GM19452 (cell line): ENCODE measurements around the gene CD74.

Experiments
- ATAC-seq: cut with Tn5 transposase; IDR thresholded peaks from one replicate; pipeline ENCODE4 v1.9.1; 2021; ENCODE audit not compliant: unreplicated experiment

The CD74 gene

DNA sequence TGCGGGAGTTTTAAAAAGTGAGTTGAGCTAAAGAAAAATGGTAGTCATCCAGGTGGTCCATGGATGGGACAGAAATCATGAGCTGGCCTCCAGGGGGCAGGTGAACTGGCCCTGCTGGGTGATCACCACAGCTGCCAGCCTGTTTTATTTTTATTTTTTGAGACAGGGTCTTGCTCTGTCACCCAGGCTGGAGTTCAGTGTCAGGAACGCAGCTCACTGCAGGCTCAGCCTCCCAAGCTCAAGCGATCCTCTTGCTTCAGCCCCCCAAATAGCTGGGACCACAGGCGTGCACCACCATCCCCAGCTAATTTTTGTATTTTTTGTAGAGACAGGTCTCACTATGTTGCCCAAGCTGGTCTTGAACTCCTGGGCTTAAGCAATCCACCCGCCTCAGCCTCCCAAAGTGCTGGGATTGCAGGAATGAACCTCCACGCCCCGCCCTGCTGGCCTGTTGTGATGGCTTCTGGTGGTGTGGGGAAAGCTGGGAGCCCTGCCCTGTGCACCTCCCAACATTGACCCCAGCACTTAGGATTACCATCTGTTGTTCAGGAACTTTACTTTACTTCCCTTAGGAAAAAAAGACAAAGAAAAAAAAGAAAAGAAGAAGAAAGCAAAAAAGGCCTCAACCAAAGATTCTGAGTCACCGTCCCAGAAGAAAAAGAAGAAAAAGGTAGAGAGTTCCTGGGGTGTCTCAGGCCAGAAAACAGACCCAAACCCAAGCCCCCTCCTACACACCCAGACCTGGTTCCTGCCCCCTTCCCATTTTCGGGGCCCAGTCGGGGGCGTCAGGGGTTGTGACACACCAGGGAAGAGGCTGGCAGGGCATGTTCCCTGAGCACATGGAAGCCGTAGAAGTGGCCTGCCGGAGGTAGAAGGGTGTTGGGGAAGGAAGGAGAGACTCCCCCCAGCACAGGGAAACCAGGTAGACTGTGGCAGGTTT lies 14.7 kb downstream of the CD74 start:
- ATAC-seq, result no peak

DNA sequence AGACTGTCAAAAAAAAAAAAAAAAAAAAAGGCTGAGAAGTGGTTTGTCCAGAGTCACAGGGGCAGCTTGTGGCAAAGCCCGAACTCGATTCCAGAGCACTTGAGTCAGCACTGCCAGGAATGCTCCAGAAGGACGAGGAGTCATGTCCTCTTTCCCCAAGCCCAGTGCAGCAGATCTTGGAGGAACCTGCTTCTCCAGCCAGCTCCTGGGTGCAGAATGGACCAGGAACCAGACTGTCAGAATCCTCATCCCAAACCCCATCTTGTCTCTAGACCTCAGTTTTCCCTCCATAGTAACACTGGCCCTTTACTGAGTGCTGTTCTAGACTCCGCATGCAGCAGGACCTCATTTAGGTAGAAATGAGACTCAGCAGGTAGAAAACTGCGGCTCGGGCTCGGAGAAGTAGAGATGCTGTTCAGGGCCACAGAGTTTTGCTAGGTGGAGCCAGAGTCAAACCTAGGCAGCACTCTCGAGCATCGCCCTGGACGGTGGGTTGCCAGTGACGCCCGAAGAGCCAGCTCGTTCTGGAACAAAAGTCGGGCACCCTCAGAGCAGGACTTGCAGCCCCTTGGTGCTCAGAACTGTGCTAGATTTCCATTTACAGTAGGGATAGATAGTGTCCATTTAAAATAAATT lies 15.4 kb downstream of the CD74 start:
- ATAC-seq, result no peak

DNA sequence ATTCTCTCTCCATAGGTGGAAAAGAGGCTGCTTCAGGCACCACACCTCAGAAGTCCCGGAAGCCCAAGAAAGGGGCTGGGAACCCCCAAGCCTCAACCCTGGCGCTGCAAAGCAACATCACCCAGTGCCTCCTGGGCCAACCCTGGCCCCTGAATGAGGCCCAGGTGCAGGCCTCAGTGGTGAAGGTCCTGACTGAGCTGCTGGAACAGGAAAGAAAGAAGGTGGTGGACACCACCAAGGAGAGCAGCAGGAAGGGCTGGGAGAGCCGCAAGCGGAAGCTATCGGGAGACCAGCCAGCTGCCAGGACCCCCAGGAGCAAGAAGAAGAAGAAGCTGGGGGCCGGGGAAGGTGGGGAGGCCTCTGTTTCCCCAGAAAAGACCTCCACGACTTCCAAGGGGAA lies 16.4 kb downstream of the CD74 start:
- ATAC-seq, result no peak

DNA sequence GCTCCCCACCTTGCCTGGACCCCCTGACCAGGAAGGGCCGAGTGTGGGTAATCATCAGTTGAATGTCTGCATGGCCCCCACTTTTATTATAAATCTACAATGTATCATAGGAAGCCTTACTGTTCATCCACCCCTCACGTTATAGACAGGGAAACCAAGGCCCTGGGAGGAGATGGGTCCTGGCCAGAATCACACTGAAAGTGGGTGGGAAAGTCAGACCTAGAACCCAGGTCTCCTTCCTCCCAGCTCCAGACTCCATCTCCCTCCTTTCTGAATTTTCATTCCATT lies 17.1 kb downstream of the CD74 start:
- no peak for ATAC-seq

DNA sequence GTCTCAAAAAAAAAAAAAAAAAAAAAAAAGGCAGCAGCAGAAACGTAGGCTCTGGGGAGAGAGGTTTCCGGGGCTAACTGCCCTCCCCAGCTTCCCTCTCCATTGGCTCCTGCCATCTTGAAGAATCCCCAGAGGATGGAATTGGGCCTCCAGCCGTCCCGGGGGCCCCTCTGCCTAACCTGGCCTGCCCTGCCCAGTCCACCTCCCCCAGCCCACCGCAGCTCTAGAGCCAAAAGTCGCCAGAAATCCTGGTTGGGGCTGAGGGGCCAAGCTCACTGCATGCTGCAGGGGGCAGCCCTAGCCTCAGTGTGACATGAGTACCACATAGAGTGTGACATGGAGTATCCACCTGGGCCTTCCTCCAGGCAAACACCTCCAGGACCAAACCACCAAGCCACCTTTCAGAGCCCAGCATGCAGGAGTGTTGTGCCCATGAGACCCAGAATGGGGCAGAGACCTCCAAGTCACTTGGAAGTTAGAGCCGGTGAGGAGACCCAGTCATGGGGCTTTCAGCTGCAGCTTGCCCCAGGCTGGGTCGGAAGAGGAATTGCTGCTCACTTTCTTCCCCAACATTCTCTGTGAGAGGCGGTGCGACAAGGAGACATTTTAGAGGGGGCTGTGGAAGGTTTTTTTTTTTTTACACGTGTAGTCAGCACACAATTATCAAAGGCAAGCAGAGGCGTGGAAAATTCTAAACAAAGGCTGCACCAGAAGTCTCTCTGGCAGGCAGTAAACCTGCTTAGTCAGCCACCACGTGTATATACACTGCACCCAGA lies 17.6 kb downstream of the CD74 start:
- ATAC-seq, result no peak

DNA sequence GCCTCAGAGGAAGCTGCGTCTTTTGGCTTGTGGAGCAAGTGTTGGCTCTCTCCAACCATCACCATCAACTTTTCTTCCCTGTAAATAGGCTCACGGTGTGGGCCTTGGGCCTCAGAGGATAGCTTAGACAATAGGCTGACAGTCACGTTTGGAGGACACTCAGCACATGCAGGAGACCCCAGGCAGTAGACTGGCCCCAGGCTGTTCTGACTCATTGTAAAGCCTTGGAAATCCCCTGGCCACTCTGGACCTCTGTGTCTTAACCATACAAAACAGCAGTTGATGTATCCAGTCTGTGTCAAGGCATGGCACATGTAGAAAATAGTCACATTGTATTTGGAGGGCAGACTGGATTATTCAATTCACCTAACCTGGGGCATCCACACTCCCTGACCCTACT lies 18.6 kb downstream of the CD74 start:
- ATAC-seq, result no peak

DNA sequence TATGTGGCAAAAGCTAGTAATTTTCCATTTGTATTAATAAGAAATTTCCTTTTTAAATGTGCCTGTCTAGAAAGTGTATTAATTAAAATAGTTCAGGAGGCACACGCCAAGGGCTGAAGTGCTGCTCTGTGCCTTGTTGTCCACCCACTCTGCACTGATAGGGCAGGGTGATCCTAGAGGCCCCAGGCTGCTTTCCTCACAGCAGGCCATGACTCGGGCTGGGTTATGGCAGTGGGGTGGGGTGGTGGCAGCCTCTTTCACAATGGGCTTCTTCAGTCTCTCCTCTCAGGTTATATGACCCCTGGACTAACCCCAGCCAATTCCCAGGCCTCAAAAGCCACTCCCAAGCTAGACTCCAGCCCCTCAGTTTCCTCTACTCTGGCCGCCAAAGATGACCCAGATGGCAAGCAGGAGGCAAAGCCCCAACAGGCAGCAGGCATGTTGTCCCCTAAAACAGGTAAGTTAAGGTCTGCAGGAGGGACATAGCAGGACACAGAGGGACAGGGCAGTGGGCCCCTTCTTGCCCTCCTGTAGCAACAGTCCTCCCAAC lies 19.5 kb downstream of the CD74 start:
- ATAC-seq, result no peak

DNA sequence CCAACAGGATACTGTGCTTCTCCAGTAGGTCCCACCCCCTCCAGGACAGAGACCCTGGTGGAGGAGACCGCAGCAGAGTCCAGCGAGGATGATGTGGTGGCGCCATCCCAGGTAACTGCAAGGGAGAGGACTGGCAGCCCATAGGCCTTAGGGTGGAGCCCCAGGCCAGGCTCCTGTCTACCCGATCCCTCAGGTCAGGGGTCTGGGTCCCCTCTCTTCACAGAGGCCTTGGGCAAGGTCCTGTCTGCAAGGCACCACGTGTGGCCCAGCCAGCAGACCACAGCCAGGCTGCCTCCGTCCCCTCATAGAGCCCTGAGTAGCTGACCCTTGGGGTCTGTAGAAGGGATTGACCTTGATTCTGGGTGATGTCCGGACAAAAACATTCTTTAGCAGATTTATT lies 20.0 kb downstream of the CD74 start:
- ATAC-seq, result no peak

DNA sequence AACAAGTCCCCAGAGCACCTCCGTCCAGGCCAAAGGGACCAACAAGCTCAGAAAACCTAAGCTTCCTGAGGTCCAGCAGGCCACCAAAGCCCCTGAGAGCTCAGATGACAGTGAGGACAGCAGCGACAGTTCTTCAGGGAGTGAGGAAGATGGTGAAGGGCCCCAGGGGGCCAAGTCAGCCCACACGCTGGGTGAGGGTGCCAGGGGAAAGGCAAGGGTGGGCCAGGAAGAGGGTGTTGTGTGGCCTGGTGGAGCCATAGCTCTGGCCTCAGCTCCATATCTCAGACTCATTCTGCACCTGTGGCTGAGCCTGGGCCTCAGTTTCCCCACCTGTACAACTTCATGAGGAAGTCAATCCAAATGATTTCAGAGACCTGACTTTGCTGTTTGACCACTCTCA lies 20.7 kb downstream of the CD74 start:
- no peak for ATAC-seq

DNA sequence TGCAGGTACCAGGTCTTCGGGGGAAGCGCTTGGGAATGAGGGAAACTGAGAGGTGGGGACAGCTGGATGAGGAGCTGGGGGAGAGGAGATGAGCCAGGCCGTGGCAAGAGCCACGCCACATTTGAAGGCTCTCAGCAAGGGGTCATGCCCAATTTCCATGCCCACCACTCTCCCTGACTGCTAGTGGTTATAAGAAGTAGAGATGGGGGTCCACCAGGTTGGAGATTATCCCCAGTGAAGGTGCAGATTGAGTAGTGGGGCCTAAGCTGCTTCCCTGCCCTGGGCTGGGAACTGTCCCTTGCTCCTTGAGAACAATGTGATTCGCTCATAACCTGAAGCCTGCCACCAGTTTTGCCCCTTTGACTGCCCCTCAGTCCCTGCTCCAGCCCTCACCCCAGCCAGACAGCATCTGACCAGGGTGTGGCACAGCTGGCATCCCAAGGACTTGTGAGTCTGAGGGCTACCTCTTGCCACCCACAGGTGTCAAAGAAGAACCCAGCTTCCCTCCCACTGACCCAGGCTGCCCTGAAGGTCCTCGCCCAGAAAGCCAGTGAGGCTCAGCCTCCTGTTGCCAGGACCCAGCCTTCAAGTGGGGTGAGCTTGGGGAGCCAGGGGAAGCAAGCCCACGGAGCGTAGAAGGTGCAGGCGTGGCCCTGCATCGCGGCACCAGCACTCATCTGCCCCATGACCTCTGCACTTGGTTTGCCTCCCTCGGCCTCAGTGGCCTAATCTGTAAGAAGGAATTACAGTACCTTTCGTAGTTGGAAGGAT lies 21.5 kb downstream of the CD74 start:
- ATAC-seq, result no peak

DNA sequence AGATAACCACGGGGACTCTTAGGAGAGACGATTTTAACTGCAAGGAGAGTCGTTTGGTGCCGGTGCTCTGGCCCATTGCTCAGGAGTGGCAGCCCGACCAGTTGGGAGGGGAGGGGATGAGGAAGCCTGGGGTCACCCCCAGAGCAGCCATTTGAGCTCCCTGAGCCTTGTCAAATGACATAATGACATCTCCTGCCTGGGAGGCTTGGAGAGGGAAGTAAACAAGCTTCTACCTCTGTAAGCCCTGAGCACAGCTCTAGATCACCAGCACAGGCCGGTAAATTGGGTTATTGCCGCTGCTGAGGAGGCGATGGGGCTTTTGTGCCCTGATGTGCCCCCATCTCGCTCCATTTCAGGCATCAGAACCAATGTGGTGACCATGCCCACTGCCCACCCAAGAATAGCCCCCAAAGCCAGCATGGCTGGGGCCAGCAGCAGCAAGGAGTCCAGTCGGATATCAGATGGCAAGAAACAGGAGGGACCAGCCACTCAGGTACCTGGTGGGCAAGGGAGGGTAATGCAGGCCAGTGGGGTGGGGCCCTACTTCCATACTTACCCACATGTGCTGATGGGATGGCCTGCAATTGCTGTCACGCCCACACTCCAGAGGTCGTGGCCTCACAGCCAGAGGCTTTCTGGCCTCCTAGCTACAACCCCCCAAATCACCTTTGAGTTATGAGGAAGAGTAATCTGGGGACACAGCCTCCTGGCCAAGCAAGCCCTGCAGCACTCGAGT lies 23.0 kb downstream of the CD74 start:
- ATAC-seq, result no peak

DNA sequence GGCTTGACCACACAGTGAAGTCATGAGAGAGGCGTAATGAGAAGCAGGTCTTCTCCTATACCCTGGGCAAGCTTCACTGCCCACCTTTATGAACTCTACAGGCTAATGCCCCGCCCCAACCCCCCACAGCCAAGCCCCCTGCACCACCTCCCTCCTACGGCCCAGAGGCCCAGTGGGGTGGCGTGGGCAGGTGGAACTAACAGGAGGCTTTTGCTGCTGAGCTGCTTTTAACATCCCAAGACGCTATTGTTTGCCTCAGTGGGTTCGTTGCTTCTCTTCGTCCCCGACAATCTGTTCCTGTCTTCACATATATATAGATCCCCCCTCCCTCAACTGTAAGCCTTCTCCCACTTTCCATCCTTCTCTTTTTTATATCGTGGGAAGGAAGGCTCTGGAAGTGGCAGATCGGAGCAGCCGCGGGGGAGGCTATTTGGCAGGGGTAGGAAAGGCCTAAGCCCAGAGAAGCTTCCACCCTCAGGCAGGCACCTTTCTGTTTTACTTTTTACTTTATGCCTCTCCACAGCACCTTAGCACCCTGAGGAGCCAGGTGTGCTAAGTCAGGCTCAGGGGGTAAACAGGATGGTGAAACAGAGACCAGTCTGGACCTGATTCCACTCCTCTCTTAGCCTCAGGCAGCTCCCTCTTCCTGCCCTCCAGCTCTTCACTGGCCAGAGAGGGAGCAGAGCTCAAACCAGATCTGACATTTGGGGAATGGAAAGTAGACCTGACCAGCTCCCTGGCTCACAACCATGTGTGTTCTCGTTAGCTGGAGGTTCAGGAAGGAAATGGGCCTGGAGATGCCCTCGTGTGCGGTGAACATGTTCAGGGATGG lies 26.5 kb downstream of the CD74 start:
- no peak for ATAC-seq

DNA sequence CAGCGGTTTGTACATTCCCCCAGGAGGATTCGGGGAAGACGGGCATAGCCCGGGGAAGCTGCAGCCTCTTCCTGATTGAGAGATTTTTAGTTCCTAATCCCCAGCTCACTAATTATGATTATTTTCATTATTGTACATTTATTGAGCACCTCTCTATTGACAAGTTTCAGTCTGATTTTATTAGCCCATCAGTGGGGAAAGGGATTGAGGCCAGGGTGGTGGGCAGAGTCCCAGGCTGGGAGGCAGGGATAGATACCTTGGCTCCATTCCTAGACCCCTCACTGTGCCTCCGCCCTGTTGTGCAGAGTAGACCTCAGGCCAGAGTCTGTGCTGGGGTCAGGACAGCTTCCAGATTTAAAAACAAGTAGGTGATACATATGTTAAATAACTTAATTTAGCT lies 28.0 kb downstream of the CD74 start:
- ATAC-seq, result no peak

DNA sequence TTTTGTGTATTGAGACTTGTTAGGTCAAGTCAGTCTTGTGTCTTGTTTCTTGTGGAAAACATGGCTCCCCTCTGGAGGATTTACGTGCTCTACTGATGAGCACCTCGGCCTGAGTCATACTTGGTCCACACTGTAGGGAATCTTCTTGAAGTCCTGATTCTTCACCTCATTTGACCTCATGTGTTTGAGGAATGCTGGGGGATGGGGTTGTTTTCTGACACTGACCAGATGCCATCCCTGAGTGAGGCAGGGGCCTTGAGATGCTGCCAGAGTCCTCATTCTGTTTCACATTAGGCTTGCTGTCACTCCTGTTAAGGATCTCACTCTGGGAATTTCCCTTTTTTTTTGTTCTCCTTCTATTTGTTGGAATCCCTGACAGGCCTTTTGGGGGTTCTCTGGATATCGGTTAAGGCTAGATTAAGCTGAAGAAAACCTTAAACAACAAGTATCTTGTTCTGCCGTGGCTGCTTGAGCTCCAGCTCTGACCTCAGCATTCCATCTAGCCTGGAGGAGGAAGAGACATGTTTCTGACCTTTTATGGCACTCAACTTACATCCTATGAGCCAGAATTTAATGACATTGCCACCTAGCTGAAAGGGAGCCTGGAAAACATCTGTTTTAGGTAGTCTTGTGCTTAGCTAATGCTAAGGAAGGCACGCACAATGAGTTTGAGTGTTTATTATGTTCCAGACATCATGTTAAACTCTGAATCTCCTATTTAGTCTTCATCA lies 34.6 kb downstream of the CD74 start:
- no peak for ATAC-seq

DNA sequence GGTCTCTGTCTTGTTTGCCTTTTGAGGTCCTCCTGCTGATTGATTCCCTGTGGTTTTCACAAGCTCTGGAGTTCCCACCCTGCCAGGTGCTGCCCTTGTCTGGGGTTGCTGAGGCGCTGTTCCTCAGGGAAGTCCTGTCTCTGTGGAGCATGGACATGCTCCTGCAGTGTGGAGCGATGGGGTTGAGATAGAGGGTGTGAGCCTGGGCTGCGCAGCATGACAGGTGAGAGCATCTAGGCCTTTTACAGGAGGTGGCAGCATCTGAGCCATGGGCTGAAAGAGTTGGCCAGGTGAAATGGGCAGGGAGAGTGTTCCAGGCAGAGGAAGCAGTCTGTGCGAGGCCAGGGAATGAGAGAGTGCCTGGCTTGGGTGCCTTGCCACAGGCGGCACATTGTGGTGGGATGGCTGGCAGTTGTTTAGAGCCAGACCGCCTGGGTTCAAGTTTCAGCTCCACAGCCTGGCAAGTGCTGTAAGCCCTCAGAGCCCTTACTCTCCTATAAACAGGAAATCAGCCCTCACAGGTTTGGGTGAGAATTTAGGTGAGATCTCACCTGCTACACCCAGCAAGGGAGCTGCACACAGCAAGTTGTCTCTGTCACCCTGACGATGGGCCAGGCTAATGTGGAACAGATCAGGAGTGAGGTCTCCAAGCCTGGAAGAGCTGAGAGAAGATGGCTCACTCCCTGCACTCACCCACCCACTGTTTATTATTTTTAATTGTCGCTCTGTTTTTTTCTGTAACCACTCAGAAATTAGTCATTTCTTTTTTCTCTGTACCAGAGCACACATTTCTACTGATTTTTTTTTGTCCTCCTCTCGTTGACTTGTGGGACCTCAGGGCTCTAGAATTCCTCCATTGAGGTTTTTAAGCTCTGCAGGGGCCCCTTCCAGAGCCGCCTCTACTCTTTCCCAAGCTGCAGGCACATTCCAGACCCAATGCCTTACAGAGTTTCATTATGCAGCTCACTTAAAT lies 35.6 kb downstream of the CD74 start:
- ATAC-seq, result no peak

DNA sequence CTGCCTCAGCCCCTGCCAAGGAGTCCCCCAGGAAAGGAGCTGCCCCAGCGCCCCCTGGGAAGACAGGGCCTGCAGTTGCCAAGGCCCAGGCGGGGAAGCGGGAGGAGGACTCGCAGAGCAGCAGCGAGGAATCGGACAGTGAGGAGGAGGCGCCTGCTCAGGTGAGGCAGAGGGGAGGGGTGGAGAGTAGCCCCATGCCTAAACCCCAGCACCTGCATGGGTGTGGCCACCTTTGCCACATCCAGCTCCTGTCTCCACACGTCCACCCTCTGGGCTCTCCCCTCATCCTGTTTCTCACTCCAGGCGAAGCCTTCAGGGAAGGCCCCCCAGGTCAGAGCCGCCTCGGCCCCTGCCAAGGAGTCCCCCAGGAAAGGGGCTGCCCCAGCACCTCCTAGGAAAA lies 38.1 kb downstream of the CD74 start:
- no peak for ATAC-seq

DNA sequence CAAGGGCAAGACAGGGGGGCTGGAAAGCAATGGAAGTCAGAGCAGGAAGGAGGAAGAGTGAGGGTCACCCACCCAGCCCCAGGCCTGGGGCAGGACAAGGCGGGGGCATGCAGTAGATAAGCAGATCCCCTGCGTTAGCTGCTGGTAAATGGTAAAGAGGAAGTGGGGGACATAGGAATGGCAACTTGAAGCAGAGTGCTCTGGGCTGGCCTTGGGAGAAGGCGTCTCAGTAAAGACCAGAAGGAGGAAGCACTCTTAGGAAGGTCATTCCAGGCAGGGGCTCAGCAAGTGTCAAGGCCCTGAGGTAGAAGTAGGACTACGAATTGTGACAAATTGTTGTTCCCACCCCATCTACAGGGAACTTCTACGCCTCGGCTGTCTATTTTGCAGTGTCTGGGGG lies 40.1 kb downstream of the CD74 start:
- ATAC-seq, result no peak

DNA sequence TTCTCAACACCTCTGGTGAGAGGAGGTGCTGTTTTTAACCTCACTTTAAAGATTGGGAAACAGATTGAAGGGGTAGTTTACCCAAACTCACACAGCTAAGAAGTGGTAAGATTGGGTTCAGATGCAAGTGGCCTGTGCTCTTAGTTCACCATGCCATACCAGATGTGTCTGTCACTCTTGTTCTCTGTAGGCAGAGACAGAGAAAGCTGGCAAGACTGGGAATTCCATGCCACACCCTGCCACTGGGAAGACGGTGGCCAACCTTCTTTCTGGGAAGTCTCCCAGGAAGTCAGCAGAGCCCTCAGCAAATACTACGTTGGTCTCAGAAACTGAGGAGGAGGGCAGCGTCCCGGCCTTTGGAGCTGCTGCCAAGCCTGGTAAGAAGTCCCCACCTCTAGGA lies 44.2 kb downstream of the CD74 start:
- ATAC-seq, result no peak
